Ovary (tissue), 10 donors: ENCODE measurements around the gene EVA1A. TPM values are rescaled to one million over a fixed set of nuclear protein-coding genes. Genes with fewer than 3 reads are reported as not detected.

Experiments used
- DNase-seq, 5 donors: peaks; one replicate each; pipeline ENCODE4 v3.0.0-alpha.2; 2019 to 2020
- H3K27ac ChIP-seq, 2 donors: fragments of 200-600 bp; one replicate each; pipeline versions ENCODE4 v1.5.1 to v1.8.0; 2019 to 2022
- H3K27me3 ChIP-seq: fragments of 200-600 bp; one replicate; pipeline ENCODE4 v1.8.0; 2022
- H3K36me3 ChIP-seq: fragments of 200-600 bp; sonication (generic); one replicate; pipeline ENCODE4 v1.5.1; 2019
- H3K4me1 ChIP-seq: one replicate; pipeline ENCODE4 v1.8.1; 2013; ENCODE audit warnings: mild to moderate bottlenecking, moderate library complexity; ENCODE audit not compliant: insufficient read depth
- H3K4me3 ChIP-seq: fragments of 200-600 bp; sonication (generic); one replicate; pipeline ENCODE4 v1.5.1; 2017
- H3K9me3 ChIP-seq, 2 donors: fragments of 200-600 bp in 1 of 2; sonication (generic) in 1 of 2; one replicate each; pipeline versions ENCODE4 v1.5.1 to v1.8.1; 2013 to 2019; ENCODE audit warnings: mild to moderate bottlenecking in 1 of 2, moderate library complexity in 1 of 2
- CTCF ChIP-seq, 3 donors: fragments of 450-650 bp in 2 of 3; fragments of 200-600 bp in 1 of 3; IDR thresholded peaks; one replicate each; pipeline versions ENCODE4 v1.5.1 to v1.8.0; 2016 to 2022; ENCODE audit warnings: antibody characterized with exemption in 3 of 3, mild to moderate bottlenecking in 1 of 3
- EP300 ChIP-seq: sonication (generic); formaldehyde crosslinking; IDR thresholded peaks from one replicate; pipeline ENCODE4 v1.6.1; 2017; ENCODE audit warnings: antibody characterized with exemption
- POLR2A ChIP-seq: fragments of 450-650 bp; IDR thresholded peaks from one replicate; pipeline ENCODE4 v1.6.1; 2017; ENCODE audit warnings: antibody characterized with exemption, mild to moderate bottlenecking, moderate library complexity
- WGBS, 3 donors: extraction: QIAGEN DNeasy Blood & Tissue Kit in 1 of 3; methylation state at CpG; one replicate each; pipeline versions ENCODE4 v1.1.5 to v1.1.7; 2013 to 2017; 5-methylcytosine and 5-hydroxymethylcytosine counted together
- intact Hi-C, 4 donors: fragments of 100-400 bp; cut with DNase I; formaldehyde crosslinking; loops; one replicate each; pipeline versions ENCODE4 v1.11.0 to v1.15.1; 2022 to 2023
- long read RNA-seq, 3 donors: library from polyadenylated mRNA in 2 of 3; unstranded in 2 of 3; transcript quantifications; one replicate each; pipeline ENCODE4 v2.0.0 and lab custom pipeline, GENCODE V29; 2021 to 2026
- polyA plus RNA-seq, 2 donors: library from polyadenylated mRNA; stranded (reverse); fragments of 200-250 nt in 1 of 2; fragments of 350-450 nt in 1 of 2; fragmentation: Illumina TruSeq in 1 of 2; extraction: RNeasy Lipid Tissue Mini Kit (QIAGEN cat#74804) in 1 of 2; gene quantifications; one replicate each; pipeline ENCODE4 v1.2.3, GENCODE V29; 2013 to 2014
- total RNA-seq, 7 donors: library from RNA; depleted of rRNA in 2 of 7; stranded (reverse); fragments of >200 nt in 2 of 7; fragmentation: NEBNext Ultra II Directional in 3 of 7; extraction: Animal tissue kit (Norgen Biotek cat#: 25700) in 3 of 7; gene quantifications; one replicate each; pipeline versions ENCODE4 v1.1.0 to v1.2.4, GENCODE V29; 2016 to 2023
- donor health status: DM: no; HTN: no; CAD: no; lungs with moderate emphysema.
- donor health status: DM: no; HTN: no; CAD: no.
- donor health status: Bipolar disorder and iron deficiency.
- donor health status: DM: yes; HTN: yes; CAD: no.
- donor health status: DM: no; HTN: no; CAD: no.
- donor health status: DM: yes; HTN: yes; CAD: no.

EVA1A gene, protein sequence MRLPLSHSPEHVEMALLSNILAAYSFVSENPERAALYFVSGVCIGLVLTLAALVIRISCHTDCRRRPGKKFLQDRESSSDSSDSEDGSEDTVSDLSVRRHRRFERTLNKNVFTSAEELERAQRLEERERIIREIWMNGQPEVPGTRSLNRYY
- total RNA-seq (10 to 100 TPM in 1 of 7 donors, 1 to 10 TPM in 5, under 1 TPM in 1; 0.76 to 12.2 (median 1.6) TPM), polyA plus RNA-seq (under 1 TPM; 0.62 to 0.80 TPM)
- long read RNA-seq, donor 1, partial matches to known transcripts, result 0 of 1 reads
- long read RNA-seq, donor 1, other reads (novel, unspliced or antisense), result 0 of 1 reads
- long read RNA-seq, donor 2, partial matches to known transcripts, result 0 of 2 reads
- long read RNA-seq, donor 2, other reads (novel, unspliced or antisense), result 0 of 2 reads
- long read RNA-seq, donor 3, partial matches to known transcripts, result 0 of 5 reads
- long read RNA-seq, donor 3, other reads (novel, unspliced or antisense), result 4 of 5 reads

DNA sequence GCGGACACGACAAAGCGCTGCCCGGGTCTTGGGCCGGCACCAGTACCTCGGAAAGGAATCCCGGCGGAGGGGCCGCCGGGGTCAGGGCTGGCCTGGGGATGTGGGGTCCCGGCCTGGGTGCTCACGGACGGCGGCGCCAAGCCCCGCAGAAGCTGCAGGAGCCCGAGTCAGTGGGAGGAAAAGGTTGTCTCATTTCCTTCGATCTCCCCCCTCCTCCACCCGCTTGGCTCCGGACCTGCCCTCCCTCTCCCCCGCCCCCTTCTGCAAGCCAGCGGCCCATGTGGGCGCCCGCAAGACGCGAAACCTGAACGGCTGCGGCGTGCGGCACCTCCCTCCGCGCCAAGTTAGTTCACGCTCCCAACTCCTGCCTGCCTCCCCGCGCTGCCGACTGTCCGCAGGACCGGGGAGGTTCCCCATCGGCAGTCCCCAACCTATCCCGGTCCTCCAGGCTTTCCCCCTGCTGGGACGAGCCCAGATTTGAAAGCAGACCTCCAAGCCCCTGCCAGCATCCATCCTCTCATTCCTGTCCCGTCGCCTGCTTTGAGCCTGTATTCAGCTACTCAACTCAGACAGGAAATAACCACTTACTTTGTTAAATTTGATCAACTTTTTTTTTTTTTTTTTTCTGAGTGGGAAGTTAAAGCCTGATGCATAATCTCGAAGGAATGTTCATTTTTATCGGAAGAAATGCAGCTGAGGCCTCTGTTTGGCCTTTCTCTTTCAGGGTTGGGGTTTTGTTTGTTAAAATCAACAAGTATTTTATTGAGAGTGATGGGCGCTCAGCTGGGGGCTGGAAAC, at the start of gene EVA1A:
Gene EVA1A, minus strand, starts transcription at position 172 of the 798 bp plus-strand sequence. CDS start 42,799 bp downstream, outside the sequence.
- no peak within 1 kb of the TSS for H3K27ac ChIP-seq
- TF ChIP-seq CTCF (IDR thresholded peaks at IDR 0.05), result no peak
- TF ChIP-seq EP300, result no peak
- TF ChIP-seq POLR2A, result no peak
- intact Hi-C loops, result no loop called here
- H3K4me3 ChIP-seq, result peak within 1 kb of the TSS; percentile 44
- 2 to 3% (median 2%) methylated on average over 40 to 46 of the region's 46 CpGs for WGBS, 3 donors
- H3K4me1 ChIP-seq, result peaks cover 6% of the 10 kb centered on the region
- H3K36me3 ChIP-seq, result no peaks in the 10 kb centered on the region
- H3K27me3 ChIP-seq, result no peaks in the 10 kb centered on the region
- no peaks in the 10 kb centered on the region for H3K9me3 ChIP-seq
- DNase-seq, result peak; percentile 20 to 49 (median 32)

DNA sequence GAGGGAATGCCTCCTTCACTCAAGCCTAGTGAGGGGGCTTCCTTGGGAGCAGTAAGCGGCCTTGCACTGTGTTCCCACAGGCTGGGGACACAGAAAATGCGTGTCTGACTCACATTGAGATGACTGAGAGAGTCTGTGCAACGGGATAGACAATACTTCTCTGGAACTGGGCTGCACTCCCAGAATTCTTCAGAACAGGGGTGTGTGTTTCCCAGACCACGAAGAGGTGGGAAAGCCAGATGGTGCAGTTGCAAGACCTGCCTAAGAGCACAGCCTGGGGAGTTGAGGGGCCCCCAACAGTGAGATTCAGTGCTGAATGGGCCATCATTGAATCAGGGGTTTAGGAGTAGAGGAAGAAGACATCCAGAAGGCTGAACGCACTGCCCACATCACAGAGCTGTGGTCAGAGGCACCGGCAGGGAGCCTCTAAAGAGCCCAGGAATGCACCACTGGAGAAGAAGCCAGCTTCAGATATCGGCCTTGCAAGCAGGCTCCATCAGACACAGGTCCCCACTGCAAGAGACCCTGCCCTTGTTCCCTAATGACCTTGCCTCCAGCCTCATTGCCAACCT, 49.3 kb upstream of the EVA1A start:
- Histone ChIP-seq H3K9me3 (no peaks in the 10 kb centered on the region), H3K4me3 (no peak overlapping the region), H3K36me3 (no peaks in the 10 kb centered on the region), H3K27me3 (no peaks in the 10 kb centered on the region), H3K27ac (no peak overlapping the region), H3K4me1 (no peaks in the 10 kb centered on the region)
- 68 to 74% (median 73%) methylated on average over 7 of the region's 7 CpGs for WGBS, 3 donors
- DNase-seq, result no peak
- intact Hi-C loops, result no loop called here
- TF ChIP-seq POLR2A (no peak), CTCF (IDR thresholded peaks at IDR 0.05) (no peak), EP300 (no peak)

GRCh38 chr2:75609334-75609689, 48.6 kb upstream of the EVA1A start:
- H3K4me3 ChIP-seq, result no peak overlapping the region
- H3K36me3 ChIP-seq, result no peaks in the 10 kb centered on the region
- H3K4me1 ChIP-seq, result no peaks in the 10 kb centered on the region
- intact Hi-C loops, result no loop called here
- H3K27ac ChIP-seq, result no peak overlapping the region
- TF ChIP-seq POLR2A, result no peak
- H3K9me3 ChIP-seq, result no peaks in the 10 kb centered on the region
- 40 to 52% (median 46%) methylated on average over 5 of the region's 5 CpGs for WGBS, 3 donors
- no peaks in the 10 kb centered on the region for H3K27me3 ChIP-seq
- no peak for DNase-seq

DNA sequence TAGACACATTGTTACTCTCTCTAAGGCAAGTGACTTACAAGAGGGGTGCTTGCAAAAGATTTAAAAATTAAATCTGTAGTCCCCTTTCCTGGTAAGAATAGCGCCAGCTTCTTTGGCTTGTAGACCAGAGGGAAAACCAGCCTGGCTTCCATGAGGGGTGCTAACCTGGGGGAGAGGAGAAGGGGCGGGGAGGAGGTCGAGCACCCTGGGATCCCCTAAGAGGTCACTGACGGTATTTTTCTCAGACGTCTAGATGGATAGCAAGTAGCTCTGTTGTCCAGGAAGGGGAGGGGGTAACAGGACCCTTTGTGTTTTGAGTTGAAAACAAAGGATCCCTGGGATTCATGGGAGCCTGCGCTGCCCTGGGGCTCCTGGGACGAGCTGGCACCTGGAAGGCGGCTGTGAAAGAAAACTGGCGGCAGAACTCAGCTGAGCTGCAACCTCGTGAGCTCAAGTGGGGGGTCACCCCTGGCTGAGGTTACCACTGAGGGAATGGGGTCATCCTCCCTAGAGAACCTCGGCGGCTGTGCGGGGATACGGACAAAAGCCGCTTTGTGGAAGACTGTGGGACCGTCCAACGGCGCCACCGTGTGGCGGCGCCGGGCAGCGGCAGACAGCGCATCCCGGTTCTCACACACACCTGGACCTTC, 48.1 kb upstream of the EVA1A start:
- Histone ChIP-seq H3K4me1 (no peaks in the 10 kb centered on the region), H3K27ac (no peak overlapping the region), H3K27me3 (no peaks in the 10 kb centered on the region), H3K9me3 (no peaks in the 10 kb centered on the region), H3K36me3 (no peaks in the 10 kb centered on the region), H3K4me3 (no peak overlapping the region)
- intact Hi-C loops, result no loop called here
- TF ChIP-seq CTCF (IDR thresholded peaks at IDR 0.05) (peak; percentile 29 to 52 (median 34)), EP300 (no peak)
- DNase-seq, result peak in 4 of 5 donors; percentile 19 to 62 (median 42)
- 13 to 17% (median 15%) methylated on average over 25 of the region's 25 CpGs for WGBS, 3 donors
